RWPE1 (cell line): ENCODE results near the gene TSPAN3.

Source experiments
- CTCF ChIA-PET: fragments of 350-600 bp; sonication (Branson Sonifier 250); formaldehyde crosslinking; extraction: SDS; loops from one replicate; lab custom pipeline; 2021; lab: Yijun Ruan, JAX
- POLR2A ChIA-PET: fragments of 400-600 bp; formaldehyde crosslinking; extraction: SDS; loops from one replicate; lab custom pipeline; 2020; ENCODE audit warnings: antibody characterized with exemption; ENCODE audit not compliant: low non-redundant PET; lab: Yijun Ruan, JAX
- DNase-seq: peaks from one replicate; pipeline ENCODE4 v3.0.0; 2012; ENCODE audit warnings: low spot score
- H3K27ac ChIP-seq: fragments of 450-650 bp; 2 replicates; pipeline ENCODE4 v1.5.1; 2017
- TF ChIP-seq, protein P1 (sequence below): fragments of 450-650 bp; conservative IDR thresholded peaks from 2 replicates; pipeline ENCODE4 v1.5.1; 2017; ENCODE audit warnings: low read depth, mild to moderate bottlenecking

The TSPAN3 gene

DNA sequence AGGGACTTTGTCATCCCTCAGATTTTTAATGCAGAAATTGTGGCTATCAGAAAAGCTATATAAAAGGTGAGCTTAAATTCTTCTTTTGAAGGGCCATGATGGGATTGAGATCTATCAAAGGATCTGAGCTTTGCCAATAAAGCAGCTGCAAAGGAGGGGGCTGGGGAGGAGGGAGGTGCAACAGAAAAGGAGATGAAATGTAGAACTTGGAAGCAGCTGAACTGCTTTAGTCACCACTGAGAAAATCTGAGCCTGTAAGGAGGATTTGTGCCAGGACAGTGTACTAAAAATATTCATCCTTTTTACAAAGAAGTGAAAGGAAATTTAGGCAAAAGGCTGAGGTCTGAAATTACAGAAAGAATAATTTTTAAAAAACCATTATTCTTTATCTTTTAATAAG lies 10.4 kb downstream of the TSPAN3 start:
- H3K27ac ChIP-seq = no peak overlapping the region
- POLR2A ChIA-PET = no interaction called here
- no peak for DNase-seq
- TF ChIP-seq, protein P1, sequence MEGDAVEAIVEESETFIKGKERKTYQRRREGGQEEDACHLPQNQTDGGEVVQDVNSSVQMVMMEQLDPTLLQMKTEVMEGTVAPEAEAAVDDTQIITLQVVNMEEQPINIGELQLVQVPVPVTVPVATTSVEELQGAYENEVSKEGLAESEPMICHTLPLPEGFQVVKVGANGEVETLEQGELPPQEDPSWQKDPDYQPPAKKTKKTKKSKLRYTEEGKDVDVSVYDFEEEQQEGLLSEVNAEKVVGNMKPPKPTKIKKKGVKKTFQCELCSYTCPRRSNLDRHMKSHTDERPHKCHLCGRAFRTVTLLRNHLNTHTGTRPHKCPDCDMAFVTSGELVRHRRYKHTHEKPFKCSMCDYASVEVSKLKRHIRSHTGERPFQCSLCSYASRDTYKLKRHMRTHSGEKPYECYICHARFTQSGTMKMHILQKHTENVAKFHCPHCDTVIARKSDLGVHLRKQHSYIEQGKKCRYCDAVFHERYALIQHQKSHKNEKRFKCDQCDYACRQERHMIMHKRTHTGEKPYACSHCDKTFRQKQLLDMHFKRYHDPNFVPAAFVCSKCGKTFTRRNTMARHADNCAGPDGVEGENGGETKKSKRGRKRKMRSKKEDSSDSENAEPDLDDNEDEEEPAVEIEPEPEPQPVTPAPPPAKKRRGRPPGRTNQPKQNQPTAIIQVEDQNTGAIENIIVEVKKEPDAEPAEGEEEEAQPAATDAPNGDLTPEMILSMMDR = no peak
- CTCF ChIA-PET = no interaction called here

DNA sequence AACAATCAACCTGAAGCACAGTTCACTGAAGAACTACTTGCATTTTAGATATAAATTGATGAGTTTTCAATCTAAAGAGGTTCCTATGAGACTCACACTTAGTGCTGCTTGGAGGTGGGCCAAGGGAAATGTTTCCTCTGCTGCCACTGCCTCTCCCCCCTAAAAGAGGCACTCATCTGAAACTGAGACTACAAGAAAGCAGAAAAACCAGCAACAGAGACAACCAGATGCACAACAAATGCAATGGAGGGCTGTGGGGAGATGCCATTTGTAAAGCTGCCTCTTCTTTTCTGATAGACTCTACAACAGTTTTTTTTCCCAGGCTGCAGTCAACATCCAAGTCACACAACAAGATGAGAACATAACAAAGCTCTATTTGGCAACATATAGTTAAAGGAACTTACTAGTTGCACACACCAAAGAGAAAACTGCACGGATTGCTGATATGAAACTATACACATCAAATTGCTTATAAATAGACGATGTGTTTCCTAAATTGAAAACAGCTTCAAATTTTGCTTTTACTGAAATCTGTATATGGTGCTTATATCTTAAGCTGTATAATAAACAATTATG lies 11.0 kb downstream of the TSPAN3 start:
- CTCF ChIA-PET = interaction anchor here (1.0 kb wide), 1 partner anchor 483 kb away, joined by 3 read pairs; no protein-coding TSS in a partner anchor
- DNase-seq = no peak
- TF ChIP-seq, protein P1 = no peak
- POLR2A ChIA-PET = no interaction called here
- no peak overlapping the region for H3K27ac ChIP-seq

DNA sequence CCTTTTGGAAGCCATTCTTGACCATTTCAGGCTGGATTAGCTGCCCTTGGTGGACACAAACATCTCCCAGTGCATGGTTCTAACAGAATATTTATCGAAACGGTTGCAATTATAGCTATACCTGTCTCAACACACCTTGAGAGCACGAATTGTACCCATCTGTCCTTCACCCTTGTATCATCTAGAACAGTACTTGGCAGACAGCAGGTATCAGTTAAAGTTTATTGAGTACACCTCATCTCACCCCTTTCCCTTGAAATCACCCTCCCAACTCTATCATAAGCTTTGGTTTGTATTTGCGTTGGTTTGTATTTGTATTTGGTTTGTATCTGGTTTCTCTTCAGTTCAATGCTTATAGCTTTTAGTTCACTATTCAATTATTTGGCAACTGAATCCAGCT lies 12.4 kb downstream of the TSPAN3 start:
- ChIA-PET POLR2A (no interaction called here), CTCF (no interaction called here)
- H3K27ac ChIP-seq = no peak overlapping the region
- TF ChIP-seq, protein P1 = no peak
- DNase-seq = no peak

DNA sequence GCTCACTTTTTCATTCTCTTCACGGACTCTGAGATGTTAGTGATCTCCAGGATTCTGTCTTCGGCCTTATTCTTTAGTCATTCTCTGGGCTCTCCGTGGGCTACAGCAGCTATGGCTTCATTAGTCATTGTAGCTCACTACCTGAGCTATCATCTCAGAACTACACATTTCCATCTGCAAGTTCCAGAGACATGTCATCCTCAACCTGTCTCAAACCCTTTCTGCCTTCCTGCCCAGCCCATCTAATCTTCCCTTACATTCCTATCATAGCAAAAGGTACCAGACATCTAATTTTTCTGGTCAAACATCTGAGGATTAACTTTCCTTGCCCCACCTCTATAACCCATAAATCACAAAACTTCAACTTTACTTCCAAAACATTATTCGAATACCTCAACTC lies 13.2 kb downstream of the TSPAN3 start:
- TF ChIP-seq, protein P1 = no peak
- DNase-seq = no peak
- POLR2A ChIA-PET = no interaction called here
- no peak overlapping the region for H3K27ac ChIP-seq
- CTCF ChIA-PET = no interaction called here

DNA sequence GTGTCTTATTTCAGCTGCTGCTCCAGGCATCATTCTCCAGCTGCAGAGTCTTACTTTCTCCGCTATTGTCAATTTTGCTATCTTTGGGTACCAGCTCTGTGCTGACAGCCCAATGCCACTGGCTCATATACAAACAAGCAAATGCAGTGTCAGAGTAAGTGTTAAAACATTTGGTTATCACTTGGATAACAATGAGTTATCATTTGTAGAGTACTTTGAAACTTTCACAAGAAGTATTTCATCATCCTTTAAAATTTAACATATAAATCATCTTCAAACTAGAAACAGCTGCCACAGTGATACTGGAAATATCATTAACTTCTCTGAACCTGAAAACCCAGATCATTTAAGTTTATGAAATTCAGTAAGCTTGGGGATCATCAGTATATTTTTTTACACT lies 13.8 kb downstream of the TSPAN3 start:
- ChIA-PET CTCF (no interaction called here), POLR2A (no interaction called here)
- TF ChIP-seq, protein P1 = no peak
- DNase-seq = no peak
- no peak overlapping the region for H3K27ac ChIP-seq

DNA sequence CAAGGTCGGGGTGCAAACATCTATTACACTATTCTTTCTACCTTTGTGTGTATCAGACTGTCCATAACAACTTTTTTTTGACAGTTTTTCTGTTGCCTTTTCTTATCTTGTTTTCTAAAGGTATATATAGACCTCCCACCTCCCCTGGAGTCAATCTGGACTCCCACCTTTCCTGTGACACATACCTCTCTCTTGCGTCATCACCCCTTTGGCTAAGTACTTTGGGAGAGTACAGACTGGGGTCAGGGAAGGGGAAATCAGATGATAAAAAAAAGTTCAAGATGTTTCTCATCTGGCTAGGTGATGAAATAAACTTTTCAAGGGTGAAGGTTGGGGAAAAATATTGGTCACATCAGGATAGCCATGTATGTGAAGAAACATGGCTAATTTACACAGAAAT lies 17.2 kb downstream of the TSPAN3 start:
- ChIA-PET CTCF (no interaction called here), POLR2A (no interaction called here)
- TF ChIP-seq, protein P1 = no peak
- H3K27ac ChIP-seq = no peak overlapping the region
- no peak for DNase-seq
